ENCODE results near the gene FAM20B. TPM values are rescaled to one million over a fixed set of nuclear protein-coding genes. Genes with fewer than 3 reads are reported as not detected.

FAM20B gene
- total RNA-seq, 2 donors from 2014 or later: 27.7 to 38.8 TPM

GRCh38 chr1:179016706-179017382 is 8.8 kb upstream of the FAM20B start:
- Mint-ChIP-seq H3K27ac (no peak overlapping the region), H3K36me3 (no peaks in the 10 kb centered on the region), H3K9me3 (no peaks in the 10 kb centered on the region)
- DNase-seq (ENCODE audit: low spot score in 2 of 2) (no peak), ATAC-seq (no peak)

GRCh38 chr1:179017383-179018326 is 8.0 kb upstream of the FAM20B start:
- no peaks in the 10 kb centered on the region for H3K36me3 Mint-ChIP-seq
- DNase-seq (ENCODE audit: low spot score in 2 of 2) (no peak), ATAC-seq (no peak)
- H3K27ac Mint-ChIP-seq: no peak overlapping the region
- H3K9me3 Mint-ChIP-seq: no peaks in the 10 kb centered on the region

DNA sequence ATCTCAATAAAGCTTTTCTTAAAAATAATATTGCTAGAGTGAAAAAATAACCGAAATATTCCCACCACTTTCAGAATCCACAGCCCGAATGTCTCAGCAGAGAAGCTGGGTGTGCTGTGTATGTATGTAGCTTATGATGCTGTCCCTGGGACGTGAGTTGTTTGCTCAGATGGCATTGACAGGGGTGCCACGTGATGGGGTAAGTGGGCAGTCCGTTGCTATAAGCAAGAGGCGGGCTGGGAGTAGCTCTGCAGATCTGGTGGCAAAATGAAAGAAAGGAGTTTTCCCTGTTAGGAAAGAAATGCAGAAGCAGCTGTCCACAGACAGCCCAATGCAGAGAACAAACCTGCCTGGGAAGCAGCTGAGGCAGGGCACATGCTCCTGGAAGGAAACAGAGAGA is 3.8 kb upstream of the FAM20B start:
- ATAC-seq: no peak
- DNase-seq (ENCODE audit: low spot score in 2 of 2): no peak
- no peaks in the 10 kb centered on the region for H3K9me3 Mint-ChIP-seq
- H3K27ac Mint-ChIP-seq: no peak overlapping the region
- peaks cover 0 to 5% of the 10 kb centered on the region in 2 donors for H3K36me3 Mint-ChIP-seq

DNA sequence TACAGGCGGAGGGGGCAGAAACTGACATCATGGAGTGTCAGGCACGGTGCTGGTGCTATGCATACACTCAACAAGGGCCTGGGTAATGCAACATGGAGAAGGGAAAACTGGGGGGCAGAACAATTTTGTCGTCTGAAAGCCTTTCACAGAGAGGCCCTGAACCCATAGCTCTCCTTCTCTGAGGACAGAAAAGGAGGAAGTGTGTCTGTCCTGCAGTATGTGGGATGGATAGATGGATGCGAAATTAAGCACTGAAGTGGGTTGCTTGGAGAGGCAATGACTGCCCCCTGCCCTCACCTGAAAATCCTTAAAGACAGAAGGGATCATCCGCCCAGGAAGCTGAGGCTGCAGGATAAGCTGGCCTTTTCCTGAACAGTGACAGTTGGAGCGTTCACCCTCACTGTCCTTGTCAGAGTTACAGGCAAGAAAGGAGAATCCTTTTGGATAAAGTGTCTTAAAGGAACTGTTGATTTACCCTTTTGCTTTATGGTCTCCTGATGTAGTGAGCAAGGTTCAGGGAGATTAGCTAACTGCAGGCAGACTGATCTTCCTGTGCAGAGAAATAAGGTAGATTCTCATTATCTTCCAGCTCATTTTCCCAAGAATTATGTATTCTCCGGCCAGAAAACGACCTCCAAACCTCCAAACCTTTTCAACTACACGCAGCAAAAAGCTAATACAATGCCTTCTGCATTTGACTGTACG is 1.6 kb upstream of the FAM20B start:
- peaks cover 0 to 6% of the 10 kb centered on the region in 2 donors for H3K36me3 Mint-ChIP-seq
- H3K27ac Mint-ChIP-seq: no peak overlapping the region
- H3K9me3 Mint-ChIP-seq: no peaks in the 10 kb centered on the region
- ATAC-seq (no peak), DNase-seq (ENCODE audit: low spot score in 2 of 2) (no peak)

- Mint-ChIP-seq H3K27ac (peak overlapping the region; percentile 83 to 92), H3K36me3 (peaks cover 0 to 6% of the 10 kb centered on the region in 2 donors), H3K9me3 (no peaks in the 10 kb centered on the region)
- DNase-seq (ENCODE audit: low spot score in 2 of 2) (peak; percentile 75 to 76), ATAC-seq (peak; percentile 82 to 86)
These were observed 500 bp downstream of the FAM20B start for GRCh38 chr1:179025975-179026812.

DNA sequence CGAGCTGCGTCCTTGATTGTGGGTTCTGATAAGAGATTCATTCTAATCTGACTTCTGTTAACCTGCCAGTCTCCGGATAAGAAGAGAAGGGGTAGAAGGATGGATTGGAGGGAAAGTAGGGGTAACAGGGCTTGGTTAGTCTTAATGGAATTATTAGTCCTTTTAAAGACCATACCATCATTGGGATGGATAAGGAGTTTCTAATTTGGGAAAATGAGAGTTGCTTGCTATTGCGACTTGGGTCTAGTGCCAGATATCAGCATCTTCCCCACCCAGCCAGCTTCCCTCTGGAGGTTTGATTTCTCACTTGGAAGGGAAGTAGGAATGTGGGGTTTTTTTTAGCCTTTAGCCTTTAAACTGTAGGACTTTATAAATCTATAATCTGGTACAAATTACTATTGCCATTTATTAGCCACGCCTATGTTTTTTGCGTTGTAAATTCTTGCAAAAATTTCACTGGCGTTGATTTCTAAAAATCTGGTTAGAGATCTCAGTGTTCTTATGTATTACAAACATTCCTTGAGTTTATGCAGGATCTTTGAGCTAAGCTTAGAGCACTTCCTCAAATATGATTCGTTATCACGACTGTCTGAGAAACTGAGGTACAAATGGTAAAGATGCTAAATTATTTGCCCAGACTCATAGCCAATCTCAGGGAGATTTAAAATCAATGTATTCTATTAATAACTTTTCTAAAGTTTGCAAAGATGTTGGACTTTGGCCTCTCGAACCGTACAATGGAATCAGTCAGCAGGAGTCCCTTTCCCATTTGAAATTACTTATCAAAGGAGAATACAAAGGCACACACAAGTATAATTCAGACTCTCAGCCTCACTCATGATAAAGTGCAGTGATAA is 1.3 kb downstream of the FAM20B start:
- DNase-seq (ENCODE audit: low spot score in 2 of 2) (no peak), ATAC-seq (no peak)
- H3K9me3 Mint-ChIP-seq: no peaks in the 10 kb centered on the region
- H3K36me3 Mint-ChIP-seq: peaks cover 0 to 6% of the 10 kb centered on the region in 2 donors
- H3K27ac Mint-ChIP-seq: peak overlapping the region; percentile 83 to 92

DNA sequence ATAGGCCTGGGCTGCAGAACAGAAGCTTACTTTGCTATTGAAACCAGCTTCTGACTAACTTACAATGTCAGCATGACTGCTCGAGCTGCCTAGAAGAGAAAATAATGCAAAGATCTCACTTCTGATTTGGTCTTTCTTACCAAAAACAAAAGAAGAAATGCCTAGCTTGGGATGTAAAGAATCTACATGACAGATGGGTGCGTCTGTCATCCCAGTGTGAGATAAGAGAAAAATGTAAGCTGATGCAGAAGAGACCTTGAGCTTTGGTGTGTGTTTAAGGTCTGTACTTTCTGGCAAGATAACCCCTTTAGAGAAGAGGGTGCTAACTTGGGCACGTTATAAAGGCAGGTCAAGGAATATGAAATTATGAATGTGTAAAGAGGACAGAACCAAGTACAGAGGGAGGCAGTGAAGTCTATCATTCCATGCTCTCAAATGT is 3.6 kb downstream of the FAM20B start:
- Mint-ChIP-seq H3K27ac (no peak overlapping the region), H3K36me3 (peaks cover 0 to 6% of the 10 kb centered on the region in 2 donors), H3K9me3 (no peaks in the 10 kb centered on the region)
- ATAC-seq (no peak), DNase-seq (ENCODE audit: low spot score in 2 of 2) (no peak)

GRCh38 chr1:179030130-179030529 is 4.4 kb downstream of the FAM20B start:
- H3K9me3 Mint-ChIP-seq: no peaks in the 10 kb centered on the region
- no peak for ATAC-seq

DNA sequence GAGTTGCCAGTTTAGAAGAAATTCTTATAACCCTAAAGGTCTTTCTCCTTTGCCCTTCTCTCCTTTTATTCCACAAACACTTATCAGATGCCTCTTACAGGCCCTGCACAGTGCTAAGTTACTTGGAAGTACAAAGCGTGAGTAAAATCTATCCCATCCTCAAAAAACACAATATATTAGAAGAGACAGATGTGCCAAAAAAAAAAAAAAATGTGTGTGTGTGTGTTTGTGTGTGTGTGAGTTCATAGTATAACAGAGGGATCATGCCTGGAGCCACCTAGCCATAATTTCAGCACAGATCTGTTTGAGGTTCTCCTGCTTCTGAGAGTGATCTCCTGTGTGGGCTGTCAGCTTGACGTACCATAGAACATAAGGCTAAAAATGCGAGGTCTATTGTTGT is 5.0 kb downstream of the FAM20B start:
- H3K36me3 Mint-ChIP-seq: peaks cover 0 to 6% of the 10 kb centered on the region in 2 donors
- no peaks in the 10 kb centered on the region for H3K9me3 Mint-ChIP-seq
- DNase-seq (ENCODE audit: low spot score in 2 of 2): no peak
- H3K27ac Mint-ChIP-seq: peak overlapping the region in 1 of 2 donors; percentile 4
- ATAC-seq: no peak

More at GRCh38 chr1:179030130-179030529, 4.4 kb downstream of the FAM20B start:
- Mint-ChIP-seq H3K27ac (no peak overlapping the region), H3K36me3 (peaks cover 0 to 6% of the 10 kb centered on the region in 2 donors)
- no peak for DNase-seq (ENCODE audit: low spot score in 2 of 2)

- ATAC-seq: no peak
- H3K27ac Mint-ChIP-seq: peak overlapping the region in 1 of 2 donors; percentile 4
- DNase-seq (ENCODE audit: low spot score in 2 of 2): no peak
These were observed 5.6 kb downstream of the FAM20B start for GRCh38 chr1:179031284-179031683.

GRCh38 chr1:179031855-179032513 is 6.3 kb downstream of the FAM20B start:
- no peaks in the 10 kb centered on the region for H3K9me3 Mint-ChIP-seq

More at GRCh38 chr1:179031284-179031683, 5.6 kb downstream of the FAM20B start:
- peaks cover 0 to 6% of the 10 kb centered on the region in 2 donors for H3K36me3 Mint-ChIP-seq
- no peaks in the 10 kb centered on the region for H3K9me3 Mint-ChIP-seq

DNA sequence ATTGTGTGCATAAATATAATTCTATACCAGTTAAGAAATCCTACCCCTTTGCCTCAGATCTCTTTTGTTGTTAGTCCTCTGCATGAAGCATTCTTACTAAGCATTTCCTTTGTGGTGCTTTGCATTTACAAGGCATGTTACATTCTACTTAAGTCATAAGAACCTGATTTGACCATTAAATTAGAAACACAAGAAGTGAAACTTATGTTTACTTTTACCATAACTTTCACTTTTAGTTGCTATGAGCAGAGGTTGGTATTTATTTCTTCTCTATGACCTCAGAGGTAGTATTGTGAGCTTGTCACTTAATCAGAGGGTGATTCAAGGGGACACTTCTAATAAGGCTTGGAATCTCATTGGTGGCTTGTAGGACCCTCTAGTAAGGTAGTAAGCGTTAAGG is 9.0 kb downstream of the FAM20B start:
- no peak for DNase-seq (ENCODE audit: low spot score in 2 of 2)
- Mint-ChIP-seq H3K9me3 (no peaks in the 10 kb centered on the region), H3K36me3 (peaks cover 0 to 6% of the 10 kb centered on the region in 2 donors), H3K27ac (peak overlapping the region; percentile 86 to 99)
- ATAC-seq: peak; percentile 68 to 87

More at GRCh38 chr1:179031855-179032513, 6.3 kb downstream of the FAM20B start:
- DNase-seq (ENCODE audit: low spot score in 2 of 2): no peak
- ATAC-seq: no peak
- Mint-ChIP-seq H3K36me3 (peaks cover 0 to under 1% of the 10 kb centered on the region in 2 donors), H3K27ac (no peak overlapping the region)

- peak; percentile 71 to 88 for ATAC-seq
- DNase-seq (ENCODE audit: low spot score in 2 of 2): peak in 1 of 2 donors; percentile 19
- Mint-ChIP-seq H3K27ac (peak overlapping the region; percentile 5 to 50), H3K36me3 (peaks cover 0 to 6% of the 10 kb centered on the region in 2 donors), H3K9me3 (no peaks in the 10 kb centered on the region)
These were observed 11.3 kb downstream of the FAM20B start for GRCh38 chr1:179036844-179037465.

DNA sequence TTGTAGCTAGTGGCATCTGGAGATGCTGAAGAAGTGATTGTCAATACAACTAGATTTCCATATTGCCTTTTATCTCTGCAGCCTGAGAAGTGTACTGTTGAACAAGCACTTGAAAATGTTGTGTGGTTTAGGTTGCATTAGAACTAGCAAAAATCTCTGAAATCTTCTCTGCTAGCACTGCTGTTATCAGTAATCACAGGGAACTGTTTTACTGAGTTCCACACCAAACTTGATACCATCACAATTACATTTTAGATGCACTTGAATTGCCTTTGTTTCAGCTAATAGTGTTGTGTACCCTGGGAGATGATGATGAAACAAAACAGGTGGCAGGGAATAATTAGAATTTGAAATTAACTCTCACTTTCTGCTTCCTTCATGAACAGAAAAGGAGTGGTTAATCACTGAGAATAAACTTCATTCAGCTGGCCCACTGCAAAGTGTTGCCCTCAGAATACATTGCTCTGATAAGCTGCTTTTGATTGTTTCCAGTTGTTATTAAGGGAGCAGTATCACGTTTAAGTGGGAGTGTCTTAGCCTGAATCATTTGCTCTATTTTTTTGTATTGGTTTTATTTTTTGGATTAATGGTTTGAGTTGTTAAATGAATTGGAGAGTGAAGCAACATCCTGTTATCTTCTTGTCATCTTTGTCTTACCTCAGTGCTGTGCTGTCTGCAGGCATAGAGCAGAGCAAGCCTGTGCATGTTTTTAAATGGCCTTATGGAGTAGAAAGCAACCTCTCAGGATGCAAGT is 13.0 kb downstream of the FAM20B start:
- Mint-ChIP-seq H3K36me3 (peaks cover 0 to 10% of the 10 kb centered on the region in 2 donors), H3K9me3 (no peaks in the 10 kb centered on the region), H3K27ac (no peak overlapping the region)
- DNase-seq (ENCODE audit: low spot score in 2 of 2) (no peak), ATAC-seq (no peak)
